ENCODE data around the gene NLRP13.
"Not testable (repeated sequence)": the region's sequence is repeated elsewhere in the genome, so short reads cannot be mapped to it uniquely, and the experiment has no call there.

The NLRP13 gene, protein sequence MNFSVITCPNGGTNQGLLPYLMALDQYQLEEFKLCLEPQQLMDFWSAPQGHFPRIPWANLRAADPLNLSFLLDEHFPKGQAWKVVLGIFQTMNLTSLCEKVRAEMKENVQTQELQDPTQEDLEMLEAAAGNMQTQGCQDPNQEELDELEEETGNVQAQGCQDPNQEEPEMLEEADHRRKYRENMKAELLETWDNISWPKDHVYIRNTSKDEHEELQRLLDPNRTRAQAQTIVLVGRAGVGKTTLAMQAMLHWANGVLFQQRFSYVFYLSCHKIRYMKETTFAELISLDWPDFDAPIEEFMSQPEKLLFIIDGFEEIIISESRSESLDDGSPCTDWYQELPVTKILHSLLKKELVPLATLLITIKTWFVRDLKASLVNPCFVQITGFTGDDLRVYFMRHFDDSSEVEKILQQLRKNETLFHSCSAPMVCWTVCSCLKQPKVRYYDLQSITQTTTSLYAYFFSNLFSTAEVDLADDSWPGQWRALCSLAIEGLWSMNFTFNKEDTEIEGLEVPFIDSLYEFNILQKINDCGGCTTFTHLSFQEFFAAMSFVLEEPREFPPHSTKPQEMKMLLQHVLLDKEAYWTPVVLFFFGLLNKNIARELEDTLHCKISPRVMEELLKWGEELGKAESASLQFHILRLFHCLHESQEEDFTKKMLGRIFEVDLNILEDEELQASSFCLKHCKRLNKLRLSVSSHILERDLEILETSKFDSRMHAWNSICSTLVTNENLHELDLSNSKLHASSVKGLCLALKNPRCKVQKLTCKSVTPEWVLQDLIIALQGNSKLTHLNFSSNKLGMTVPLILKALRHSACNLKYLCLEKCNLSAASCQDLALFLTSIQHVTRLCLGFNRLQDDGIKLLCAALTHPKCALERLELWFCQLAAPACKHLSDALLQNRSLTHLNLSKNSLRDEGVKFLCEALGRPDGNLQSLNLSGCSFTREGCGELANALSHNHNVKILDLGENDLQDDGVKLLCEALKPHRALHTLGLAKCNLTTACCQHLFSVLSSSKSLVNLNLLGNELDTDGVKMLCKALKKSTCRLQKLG

DNA sequence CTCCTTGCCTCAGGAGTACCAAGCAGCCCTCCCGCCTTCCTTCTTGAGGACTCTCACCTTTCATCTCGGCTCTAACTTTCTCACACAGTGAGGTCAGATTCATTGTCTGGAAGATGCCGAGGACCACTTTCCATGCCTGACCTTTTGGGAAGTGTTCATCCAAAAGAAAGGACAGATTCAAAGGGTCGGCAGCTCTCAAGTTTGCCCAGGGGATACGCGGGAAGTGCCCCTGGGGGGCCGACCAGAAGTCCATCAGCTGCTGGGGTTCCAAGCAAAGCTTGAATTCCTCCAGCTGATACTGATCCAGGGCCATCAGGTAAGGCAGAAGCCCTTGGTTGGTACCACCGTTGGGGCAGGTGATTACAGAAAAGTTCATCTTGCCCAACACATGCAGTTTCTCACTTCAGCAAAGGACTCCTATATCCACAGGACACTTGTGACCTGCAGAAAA, at the start of gene NLRP13:
Gene NLRP13, minus strand, starts transcription at position 401 of the 451 bp plus-strand sequence. Its CDS starts 25 bp downstream, at position 376.
- Histone ChIP-seq H3K9me3 (ENCODE audit: control insufficient read depth, insufficient read depth, low read length) (no peaks in the 10 kb centered on the region), H3K36me3 (ENCODE audit: insufficient read depth, low read length) (no peaks in the 10 kb centered on the region), H3K4me1 (ENCODE audit: insufficient read depth, low read length) (no peaks in the 10 kb centered on the region), H3K9ac (ENCODE audit: low read depth, low read length) (no peak within 1 kb of the TSS)

DNA sequence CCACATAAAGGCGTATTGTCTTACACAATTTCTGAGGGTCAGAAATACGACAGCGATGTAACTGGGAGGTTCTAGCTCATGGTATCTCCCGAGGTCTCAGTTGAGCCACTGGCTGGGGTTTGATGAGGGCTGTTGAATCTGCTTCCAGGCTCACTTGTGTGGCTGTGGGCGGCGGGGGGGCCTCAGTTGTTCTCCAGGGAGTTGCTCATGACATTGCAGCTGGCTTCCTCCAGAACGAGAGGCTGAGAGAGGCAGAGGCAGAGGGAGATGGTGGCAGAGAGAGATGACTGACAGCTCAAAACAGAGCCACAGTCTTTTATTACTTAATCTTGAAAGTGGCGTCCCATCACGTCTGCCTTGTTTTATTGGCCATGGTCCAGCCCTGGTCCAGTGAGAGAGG, 48.3 kb upstream of the NLRP13 start:
- H3K9ac ChIP-seq (ENCODE audit: low read depth, low read length), result no peak overlapping the region
- H3K36me3 ChIP-seq (ENCODE audit: insufficient read depth, low read length), result no peaks in the 10 kb centered on the region
- H3K9me3 ChIP-seq (ENCODE audit: control insufficient read depth, insufficient read depth, low read length), result no peaks in the 10 kb centered on the region
- H3K4me1 ChIP-seq (ENCODE audit: insufficient read depth, low read length), result no peaks in the 10 kb centered on the region

DNA sequence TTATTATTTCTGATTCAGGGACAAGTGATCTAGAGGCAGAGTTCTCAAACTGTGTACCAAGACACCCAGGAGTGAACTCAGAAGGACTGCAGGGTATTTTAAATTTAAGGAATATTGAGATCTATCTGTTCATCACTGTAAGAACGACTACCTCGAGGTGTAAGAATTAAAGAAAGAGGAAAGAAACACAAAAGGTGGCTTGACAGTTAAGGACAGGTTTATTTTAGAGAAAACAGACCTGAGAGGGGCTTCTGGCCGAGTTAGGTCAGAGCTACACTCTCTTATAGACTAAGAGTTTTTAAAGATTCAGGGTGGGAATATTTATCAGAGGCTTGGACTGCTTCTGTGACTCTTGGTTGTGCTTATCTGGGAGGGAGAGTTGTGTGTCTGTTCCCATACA, 41.8 kb upstream of the NLRP13 start:
- no peaks in the 10 kb centered on the region for H3K36me3 ChIP-seq (ENCODE audit: insufficient read depth, low read length)
- H3K4me1 ChIP-seq (ENCODE audit: insufficient read depth, low read length), result no peaks in the 10 kb centered on the region
- H3K9me3 ChIP-seq (ENCODE audit: control insufficient read depth, insufficient read depth, low read length), result no peaks in the 10 kb centered on the region
- no peak overlapping the region for H3K9ac ChIP-seq (ENCODE audit: low read depth, low read length)

DNA sequence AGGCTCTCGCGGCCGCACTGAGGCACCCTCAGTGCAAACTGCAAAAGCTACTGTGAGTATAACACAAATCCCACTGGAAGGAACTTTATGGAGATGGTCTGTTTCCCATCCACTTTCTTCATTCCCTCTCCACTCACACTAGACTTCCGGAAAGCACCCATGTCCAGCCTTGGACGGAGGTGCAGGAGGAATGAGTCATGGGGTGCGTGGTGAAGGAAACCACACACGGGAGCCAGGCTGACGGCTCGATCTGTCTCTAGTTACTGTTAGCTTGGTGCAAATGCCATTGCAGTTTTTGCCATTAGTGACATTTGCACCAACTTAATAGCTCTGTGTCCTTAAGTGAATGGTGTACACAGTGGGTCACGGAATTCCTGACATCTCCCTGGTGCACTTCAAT, 30.1 kb upstream of the NLRP13 start:
- no peak overlapping the region for H3K9ac ChIP-seq (ENCODE audit: low read depth, low read length)
- H3K4me1 ChIP-seq (ENCODE audit: insufficient read depth, low read length), result no peaks in the 10 kb centered on the region
- H3K36me3 ChIP-seq (ENCODE audit: insufficient read depth, low read length), result no peaks in the 10 kb centered on the region
- H3K9me3 ChIP-seq (ENCODE audit: control insufficient read depth, insufficient read depth, low read length), result no peaks in the 10 kb centered on the region

DNA sequence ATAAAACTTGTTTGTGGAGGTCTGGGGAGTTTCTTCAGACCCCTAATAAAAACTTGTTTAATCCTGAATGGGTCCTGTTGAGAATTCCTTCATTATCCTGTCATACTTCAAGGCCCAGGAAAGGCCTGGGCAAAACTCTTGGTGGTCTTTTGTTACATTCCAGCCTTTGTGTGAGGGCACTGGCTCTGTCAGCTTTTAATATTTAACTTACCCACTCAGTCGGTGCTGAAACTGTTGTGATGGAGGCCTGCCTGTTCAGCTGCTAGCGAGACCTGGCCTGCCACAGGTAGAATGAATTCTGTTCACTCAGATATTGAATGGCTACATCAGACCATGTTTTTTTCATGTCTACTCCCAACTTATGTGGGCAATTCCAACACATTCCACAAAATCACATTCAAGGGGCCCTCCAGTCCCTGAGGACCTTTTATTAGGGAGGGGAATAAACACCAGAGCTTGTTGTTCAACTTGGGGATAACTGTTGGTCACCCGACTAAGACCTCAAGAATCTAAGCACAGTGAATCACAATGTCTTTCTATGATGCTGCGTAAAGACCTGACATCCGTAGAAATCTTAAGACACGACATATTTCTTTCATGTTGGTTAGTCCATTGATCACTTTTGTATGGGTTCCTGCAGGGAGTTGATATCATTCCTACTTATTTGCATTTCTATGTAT, 28.0 kb upstream of the NLRP13 start:
- no peak overlapping the region for H3K9ac ChIP-seq (ENCODE audit: low read depth, low read length)
- H3K9me3 ChIP-seq (ENCODE audit: control insufficient read depth, insufficient read depth, low read length), result no peaks in the 10 kb centered on the region
- no peaks in the 10 kb centered on the region for H3K4me1 ChIP-seq (ENCODE audit: insufficient read depth, low read length)
- no peaks in the 10 kb centered on the region for H3K36me3 ChIP-seq (ENCODE audit: insufficient read depth, low read length)

DNA sequence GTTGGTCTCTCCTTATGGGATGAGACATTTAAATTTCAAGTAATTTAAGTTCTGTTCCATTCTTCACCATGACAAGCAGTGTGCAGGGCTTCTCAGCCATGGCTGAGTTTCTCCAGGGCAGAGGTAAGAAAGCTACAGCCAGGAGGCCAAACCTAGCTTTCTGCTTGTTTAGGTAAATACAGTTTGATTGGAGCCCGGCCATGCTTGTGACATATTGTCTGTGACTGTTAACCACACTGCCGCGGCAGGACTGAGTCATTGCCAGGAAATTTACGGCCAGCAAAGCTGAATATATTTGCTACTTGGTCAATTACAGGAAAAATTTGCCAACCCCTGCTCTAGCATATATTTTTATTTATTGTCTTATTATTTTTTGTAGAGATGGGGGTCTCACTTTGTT, 26.2 kb upstream of the NLRP13 start:
- Histone ChIP-seq H3K4me1 (ENCODE audit: insufficient read depth, low read length) (no peaks in the 10 kb centered on the region), H3K9ac (ENCODE audit: low read depth, low read length) (no peak overlapping the region), H3K9me3 (ENCODE audit: control insufficient read depth, insufficient read depth, low read length) (no peaks in the 10 kb centered on the region), H3K36me3 (ENCODE audit: insufficient read depth, low read length) (no peaks in the 10 kb centered on the region)

DNA sequence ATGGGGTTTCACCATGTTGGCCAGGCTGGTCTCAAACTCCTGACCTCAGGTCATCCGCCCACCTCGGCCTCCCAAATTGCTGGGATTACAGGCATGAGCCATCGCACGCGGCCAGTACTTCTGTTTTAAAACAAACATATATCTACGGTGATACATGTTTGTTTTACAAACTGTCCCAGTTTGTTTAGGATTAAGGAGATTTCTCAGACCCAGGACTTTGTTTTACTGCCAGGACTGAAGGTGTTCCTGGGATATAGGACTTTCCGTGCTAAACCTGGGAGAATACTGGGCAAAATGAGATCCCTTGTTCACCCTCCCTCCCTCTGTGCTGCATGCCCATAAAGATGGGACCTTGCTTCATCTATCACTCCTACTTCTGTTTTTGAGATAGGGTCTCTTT, 24.3 kb upstream of the NLRP13 start:
- H3K4me1 ChIP-seq (ENCODE audit: insufficient read depth, low read length), result no peaks in the 10 kb centered on the region
- no peaks in the 10 kb centered on the region for H3K36me3 ChIP-seq (ENCODE audit: insufficient read depth, low read length)
- no peaks in the 10 kb centered on the region for H3K9me3 ChIP-seq (ENCODE audit: control insufficient read depth, insufficient read depth, low read length)
- no peak overlapping the region for H3K9ac ChIP-seq (ENCODE audit: low read depth, low read length)

DNA sequence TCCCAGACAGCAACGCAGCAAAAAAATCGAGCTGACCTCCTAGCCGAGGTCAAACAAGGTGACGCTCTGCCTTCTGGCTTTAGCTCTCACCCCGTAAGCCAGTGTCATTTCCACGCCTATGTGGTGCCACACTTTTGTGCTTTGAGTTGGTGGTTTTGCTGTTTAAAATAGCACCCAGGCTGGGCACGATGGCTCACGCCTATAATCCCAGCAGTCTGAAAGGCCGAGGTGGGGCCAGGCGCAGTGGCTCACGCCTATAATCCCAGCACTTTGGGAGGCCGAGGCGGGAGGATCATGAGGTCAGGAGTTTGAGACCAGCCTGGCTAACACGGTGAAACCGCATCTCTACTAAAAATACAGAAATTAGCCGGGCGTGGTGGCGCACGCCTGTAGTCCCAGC, 18.4 kb upstream of the NLRP13 start:
- H3K9me3 ChIP-seq (ENCODE audit: control insufficient read depth, insufficient read depth, low read length); H3K36me3 ChIP-seq (ENCODE audit: insufficient read depth, low read length); H3K4me1 ChIP-seq (ENCODE audit: insufficient read depth, low read length); H3K9ac ChIP-seq (ENCODE audit: low read depth, low read length): not testable (repeated sequence)

DNA sequence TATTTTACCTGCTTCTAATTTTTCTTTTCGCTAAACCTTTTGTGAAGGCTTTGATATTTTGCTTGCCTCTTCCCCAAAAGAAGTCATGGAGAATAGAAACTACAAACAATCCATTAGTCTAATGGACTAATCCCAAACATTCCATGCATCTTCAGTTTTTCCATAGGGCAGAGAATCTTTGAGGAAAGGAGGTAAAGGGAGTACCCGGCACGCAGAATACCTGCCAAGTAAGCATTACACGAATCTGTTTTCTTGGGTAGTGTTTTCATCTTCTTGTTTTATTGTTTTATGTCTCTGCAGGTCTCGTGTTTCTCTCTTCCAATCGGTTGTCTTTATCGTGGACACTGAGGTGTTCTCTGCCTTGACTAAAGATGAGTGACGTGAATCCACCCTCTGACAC, 15.4 kb upstream of the NLRP13 start, which contains the start of gene NLRP8:
Gene NLRP8, plus strand, starts transcription at position 301 of the 400 bp plus-strand sequence.
- Histone ChIP-seq H3K4me1 (ENCODE audit: insufficient read depth, low read length) (no peaks in the 10 kb centered on the region), H3K9ac (ENCODE audit: low read depth, low read length) (no peak within 1 kb of the TSS), H3K36me3 (ENCODE audit: insufficient read depth, low read length) (no peaks in the 10 kb centered on the region), H3K9me3 (ENCODE audit: control insufficient read depth, insufficient read depth, low read length) (no peaks in the 10 kb centered on the region)

DNA sequence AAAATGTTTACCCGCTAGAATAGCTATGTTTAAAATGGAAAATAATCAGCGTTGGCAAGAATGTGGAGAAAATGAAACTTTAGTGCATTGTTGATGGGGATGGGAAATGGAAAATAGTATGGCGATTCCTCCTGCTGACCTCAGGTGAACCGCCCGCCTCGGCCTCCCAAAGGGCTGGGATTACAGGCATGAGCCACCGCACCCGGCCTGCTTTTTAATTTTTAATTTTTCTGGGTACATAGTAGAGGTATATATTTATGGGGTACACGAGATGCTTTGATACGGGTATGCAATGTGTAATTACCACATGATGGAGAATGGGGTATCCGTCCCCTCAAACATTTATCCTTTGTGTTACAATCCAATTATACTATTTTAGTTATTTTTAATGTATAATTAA, 8.2 kb upstream of the NLRP13 start:
- Histone ChIP-seq H3K9ac (ENCODE audit: low read depth, low read length) (no peak overlapping the region), H3K9me3 (ENCODE audit: control insufficient read depth, insufficient read depth, low read length) (no peaks in the 10 kb centered on the region), H3K4me1 (ENCODE audit: insufficient read depth, low read length) (no peaks in the 10 kb centered on the region), H3K36me3 (ENCODE audit: insufficient read depth, low read length) (no peaks in the 10 kb centered on the region)

DNA sequence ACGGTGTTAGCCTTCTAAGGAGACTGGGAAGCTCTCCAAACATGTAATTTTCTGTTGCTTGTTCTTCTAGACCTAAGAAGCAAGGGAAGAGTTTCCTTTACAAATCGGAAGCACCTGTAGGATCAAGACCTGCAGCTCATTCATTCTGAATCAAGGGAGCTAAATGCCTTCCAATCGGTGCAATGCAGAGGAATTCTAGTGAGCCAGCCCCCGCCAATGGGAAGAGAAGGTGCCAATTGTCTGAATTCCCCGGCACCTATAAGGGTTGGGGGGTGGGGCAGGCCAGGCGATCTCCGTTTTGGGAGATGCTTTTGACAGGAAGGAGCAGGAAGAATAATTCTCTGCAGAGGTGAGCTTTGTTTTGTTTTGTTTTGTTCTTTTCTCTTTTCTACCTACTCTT, 7.1 kb upstream of the NLRP13 start:
- H3K9me3 ChIP-seq (ENCODE audit: control insufficient read depth, insufficient read depth, low read length), result no peaks in the 10 kb centered on the region
- no peaks in the 10 kb centered on the region for H3K4me1 ChIP-seq (ENCODE audit: insufficient read depth, low read length)
- no peaks in the 10 kb centered on the region for H3K36me3 ChIP-seq (ENCODE audit: insufficient read depth, low read length)

DNA sequence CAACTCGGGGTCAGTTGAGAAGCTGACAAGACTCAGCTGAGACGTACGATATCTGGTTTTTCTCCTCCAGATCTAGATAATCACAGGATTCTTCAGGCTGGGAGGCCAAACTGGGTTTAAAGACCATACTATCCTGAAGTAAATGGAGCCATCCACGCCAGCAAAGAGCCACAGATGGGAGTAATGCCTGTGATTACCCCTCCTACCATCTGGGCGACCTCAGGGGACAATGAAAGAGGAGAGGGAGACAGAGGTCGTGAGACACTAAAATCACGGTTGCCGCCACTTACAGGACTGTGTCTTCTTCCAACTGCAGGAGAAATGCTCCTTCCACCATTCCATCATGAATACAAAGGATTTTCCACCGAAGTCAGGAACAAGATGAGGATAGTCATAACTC, 3.1 kb upstream of the NLRP13 start:
- H3K4me1 ChIP-seq (ENCODE audit: insufficient read depth, low read length), result no peaks in the 10 kb centered on the region
- no peaks in the 10 kb centered on the region for H3K9me3 ChIP-seq (ENCODE audit: control insufficient read depth, insufficient read depth, low read length)
- H3K36me3 ChIP-seq (ENCODE audit: insufficient read depth, low read length), result no peaks in the 10 kb centered on the region
- no peak overlapping the region for H3K9ac ChIP-seq (ENCODE audit: low read depth, low read length)

More for the DNA sequence above, 7.1 kb upstream of the NLRP13 start:
- H3K9ac ChIP-seq (ENCODE audit: low read depth, low read length), result no peak overlapping the region

DNA sequence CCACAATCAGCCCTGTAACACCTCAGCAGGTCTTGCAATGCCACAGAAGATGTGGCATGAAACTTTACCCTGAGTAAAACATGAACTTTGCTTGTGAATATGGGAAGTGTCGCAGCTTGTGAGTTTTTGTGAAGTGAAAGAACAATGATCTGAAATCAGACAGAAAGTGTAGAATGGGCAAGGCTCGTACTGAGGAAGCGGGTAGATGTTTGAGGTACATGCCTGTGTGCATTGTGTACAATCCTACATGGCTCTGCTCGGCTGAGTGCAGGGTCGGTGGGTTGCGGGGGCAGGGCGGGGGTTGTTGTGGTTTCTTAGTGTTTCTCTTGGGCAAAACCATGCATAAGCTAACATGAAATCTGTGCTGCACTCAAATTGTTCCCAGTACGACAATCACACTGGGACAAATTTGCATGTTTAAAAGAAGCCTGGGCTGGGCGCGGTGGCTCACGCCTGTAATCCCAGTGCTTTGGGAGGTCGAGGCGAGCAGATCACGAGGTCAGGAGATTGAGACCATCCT, 1.1 kb downstream of the NLRP13 start:
- Histone ChIP-seq H3K36me3 (ENCODE audit: insufficient read depth, low read length) (no peaks in the 10 kb centered on the region), H3K9ac (ENCODE audit: low read depth, low read length) (no peak overlapping the region), H3K4me1 (ENCODE audit: insufficient read depth, low read length) (no peaks in the 10 kb centered on the region), H3K9me3 (ENCODE audit: control insufficient read depth, insufficient read depth, low read length) (no peaks in the 10 kb centered on the region)

DNA sequence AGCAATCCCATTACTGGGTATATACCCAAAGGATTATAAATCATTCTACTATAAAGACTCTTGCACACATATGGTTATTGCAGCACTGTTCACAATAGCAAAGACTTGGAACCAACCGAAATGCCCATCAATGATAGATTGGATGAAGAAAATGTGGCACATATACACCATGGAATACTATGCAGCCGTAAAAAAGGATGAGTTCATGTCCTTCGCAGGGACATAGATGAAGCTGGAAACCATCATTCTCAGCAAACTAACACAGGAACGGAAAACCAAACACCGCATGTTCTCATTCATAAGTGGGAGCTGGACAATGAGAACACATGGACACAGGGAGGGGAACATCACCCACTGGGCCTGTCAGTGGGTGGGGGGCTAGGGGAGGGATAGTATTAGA, 2.9 kb downstream of the NLRP13 start:
- H3K9me3 ChIP-seq (ENCODE audit: control insufficient read depth, insufficient read depth, low read length); H3K9ac ChIP-seq (ENCODE audit: low read depth, low read length); H3K36me3 ChIP-seq (ENCODE audit: insufficient read depth, low read length); H3K4me1 ChIP-seq (ENCODE audit: insufficient read depth, low read length): not testable (repeated sequence)
